ENCODE results near the gene ATF2. TPM values are rescaled to one million over a fixed set of nuclear protein-coding genes. Genes with fewer than 3 reads are reported as not detected.

Gene ATF2
- total RNA-seq, 1 donor from 2014 or later = 24.1 TPM

DNA sequence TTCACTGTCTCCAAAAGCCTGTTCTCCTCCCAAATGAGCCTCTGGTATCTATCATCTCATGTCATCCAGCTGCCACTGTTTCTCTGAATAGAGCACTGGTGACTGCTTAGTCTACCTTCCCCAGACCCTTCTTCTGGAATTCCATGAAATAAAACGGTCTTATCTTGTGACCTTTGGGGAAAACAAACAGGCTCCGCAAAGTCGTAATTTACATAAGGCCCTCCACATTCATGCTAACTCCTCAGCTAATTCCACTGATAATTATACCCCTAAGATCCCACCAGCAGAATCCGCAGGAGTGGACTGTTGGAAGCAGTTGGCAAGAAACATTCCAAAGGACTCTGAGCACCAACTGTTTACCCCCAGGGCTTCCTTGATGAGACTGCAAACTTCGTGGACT, 129.0 kb downstream of the ATF2 start:
- intact Hi-C loops (cut with micrococcal nuclease) = no loop called here
- DNase-seq = no peak
- no peak for ATAC-seq

DNA sequence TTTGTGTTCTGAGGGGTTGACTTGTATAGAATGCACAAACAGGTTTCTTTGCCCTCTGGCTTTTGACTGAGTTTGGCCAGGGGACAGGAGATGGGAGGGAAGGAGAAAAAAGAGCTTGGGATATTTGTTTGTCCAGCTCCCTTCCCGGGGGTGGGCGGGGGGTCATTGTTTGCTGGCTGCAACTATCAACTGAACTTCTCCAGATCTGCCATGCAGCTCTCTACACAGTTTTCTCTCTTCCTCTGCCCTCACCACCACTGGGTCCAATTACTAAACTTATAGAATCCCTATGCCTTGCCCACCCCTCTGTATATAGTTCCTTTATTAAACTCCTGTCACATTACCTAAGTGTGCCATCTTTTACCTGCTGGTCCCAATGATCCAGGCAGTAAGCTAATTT, 130.1 kb downstream of the ATF2 start:
- intact Hi-C loops (cut with micrococcal nuclease) = no loop called here
- no peak for DNase-seq
- no peak for ATAC-seq

DNA sequence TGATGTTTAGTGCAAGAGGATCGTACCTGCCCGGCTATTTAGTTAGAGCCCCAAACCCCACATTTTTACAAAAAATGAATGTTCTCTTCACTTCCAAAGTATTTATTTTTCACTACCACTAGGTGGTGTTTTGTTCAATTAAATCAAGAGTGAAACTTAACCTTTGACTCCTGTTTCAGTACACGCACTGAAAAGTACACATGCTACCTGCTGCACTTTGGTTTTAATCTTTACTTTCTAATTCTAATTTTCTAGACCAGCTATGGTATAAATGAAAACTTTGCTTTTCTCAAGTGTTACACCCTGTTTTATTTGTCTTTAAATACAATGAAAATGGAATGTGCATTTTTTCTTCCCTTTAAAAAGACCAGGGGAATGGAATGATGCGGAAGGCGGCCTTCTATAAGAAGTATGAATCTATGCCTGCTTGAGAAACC, 131.4 kb downstream of the ATF2 start:
- ATAC-seq (no peak), DNase-seq (no peak)
- intact Hi-C loops (cut with micrococcal nuclease) = no loop called here

DNA sequence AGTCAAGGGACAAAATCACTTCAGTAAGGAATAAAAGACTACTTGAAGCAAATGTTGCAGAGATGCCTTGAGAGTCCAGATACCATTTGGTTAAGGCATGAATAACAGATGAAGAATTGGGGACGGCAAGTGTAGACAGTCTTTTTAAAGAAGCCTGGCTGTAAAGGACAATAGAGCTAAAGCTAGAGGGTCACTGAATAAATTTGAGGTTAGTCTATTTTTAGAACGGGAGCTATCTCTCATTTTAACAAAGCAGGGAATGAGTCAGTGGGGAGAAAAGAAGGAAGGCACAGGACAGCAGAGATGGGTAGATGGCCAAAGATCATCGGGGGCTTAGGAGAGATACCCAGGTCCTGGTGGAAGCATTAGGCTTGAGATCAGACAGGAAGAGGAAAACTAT, 132.2 kb downstream of the ATF2 start:
- intact Hi-C loops (cut with micrococcal nuclease) = no loop called here
- DNase-seq = no peak
- ATAC-seq = no peak

DNA sequence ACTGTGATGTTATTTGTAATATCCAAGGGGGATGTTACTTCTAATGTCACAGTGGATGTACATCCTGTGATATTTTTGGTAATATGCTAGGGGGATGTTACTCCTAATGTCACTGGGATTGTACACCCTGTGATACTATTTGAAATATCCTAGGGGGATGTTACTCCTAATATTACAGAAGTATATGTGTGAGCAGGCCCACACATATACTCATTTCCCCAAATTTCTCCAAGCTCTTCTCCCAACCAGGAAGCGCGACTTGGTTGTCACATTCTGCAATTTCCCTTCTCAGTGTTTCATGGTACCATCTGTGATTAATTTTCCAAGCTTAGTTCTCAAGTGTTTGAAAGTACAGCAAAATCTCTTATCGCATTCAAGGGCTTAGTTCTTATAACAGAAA, 133.3 kb downstream of the ATF2 start:
- intact Hi-C loops (cut with micrococcal nuclease) = no loop called here
- no peak for DNase-seq
- no peak for ATAC-seq

DNA sequence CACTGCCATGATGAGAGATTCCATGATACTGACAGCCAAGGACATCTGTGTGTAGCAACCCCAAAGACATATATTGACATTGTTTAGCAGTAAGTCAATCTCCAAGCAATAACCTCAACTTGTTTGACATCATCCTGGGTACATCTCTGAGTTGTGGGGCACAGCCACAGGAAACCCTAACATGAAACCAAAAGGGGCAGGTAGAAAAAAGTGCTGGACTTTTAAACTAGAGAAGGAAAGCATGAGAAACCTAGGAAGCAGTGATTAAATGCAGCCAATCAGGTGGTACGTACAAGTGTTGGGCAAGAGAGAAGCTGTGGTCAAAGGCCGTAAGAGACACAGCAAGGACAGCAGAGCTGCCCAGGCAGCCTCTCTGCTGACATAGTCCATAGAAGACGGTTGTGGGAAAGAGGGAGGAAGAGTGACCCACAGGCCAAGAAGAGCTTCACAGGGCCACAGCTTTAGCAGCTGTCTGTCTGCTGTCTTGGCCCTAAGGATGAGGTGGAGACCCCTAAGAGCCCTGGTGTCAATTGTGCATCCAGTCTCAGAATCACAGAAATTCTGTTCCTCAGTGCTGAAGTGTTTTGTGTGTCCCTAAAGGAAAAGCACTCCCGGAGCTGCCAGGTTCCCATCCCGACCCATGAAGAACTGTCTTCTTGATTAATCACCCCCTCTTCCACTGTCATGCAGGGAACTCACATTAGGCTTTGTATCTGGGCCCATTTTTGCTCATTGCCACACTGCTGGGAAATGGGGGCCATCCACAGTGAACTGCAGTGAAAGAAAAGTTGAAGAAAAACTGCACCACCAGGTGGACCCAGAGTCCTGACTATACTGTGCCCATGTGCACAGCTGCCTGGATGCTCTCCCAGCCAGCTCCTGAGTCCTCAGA, 137.4 kb downstream of the ATF2 start:
- peak; percentile 69 for ATAC-seq
- intact Hi-C loops (cut with micrococcal nuclease) = no loop called here
- DNase-seq = peak; percentile 33

DNA sequence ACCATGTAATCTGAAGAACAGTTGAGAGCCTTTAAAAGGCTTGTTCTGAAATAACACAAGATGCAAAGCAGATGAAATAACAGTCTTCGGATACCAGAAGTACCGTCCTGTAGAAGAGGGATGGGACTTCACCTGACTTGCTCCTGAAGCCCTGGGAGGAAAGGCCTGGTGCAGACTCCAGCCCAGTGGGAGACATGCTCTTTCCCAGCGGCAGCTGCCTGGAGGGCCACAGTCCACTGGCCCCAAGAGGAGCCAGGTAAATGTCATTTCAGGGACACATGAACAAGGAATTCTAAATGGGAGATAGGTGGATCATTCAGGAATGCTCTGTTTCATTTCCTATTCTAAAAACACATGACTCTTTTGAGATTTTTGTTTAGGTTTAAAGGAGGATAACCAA, 140.2 kb downstream of the ATF2 start:
- intact Hi-C loops (cut with micrococcal nuclease) = no loop called here
- no peak for DNase-seq
- ATAC-seq = no peak

DNA sequence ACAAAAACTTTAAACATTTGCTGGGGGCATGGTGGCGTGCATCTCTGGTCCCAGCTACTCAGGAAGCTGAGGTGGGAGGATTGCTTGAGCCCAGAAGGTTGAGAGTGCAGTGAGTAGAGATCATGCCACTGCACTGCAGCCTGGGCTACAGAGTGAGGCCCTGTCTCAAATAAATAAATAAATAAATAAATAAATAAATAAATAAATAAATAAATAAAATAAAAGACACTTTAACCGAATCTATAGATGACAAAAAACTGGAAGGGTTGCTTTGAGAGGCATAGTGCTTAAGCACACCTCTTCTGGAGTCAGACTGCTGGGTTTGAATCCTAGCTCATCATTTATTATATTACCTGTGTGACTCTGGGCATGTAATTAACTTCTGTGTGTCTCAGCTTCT, 141.6 kb downstream of the ATF2 start:
- intact Hi-C loops (cut with micrococcal nuclease) = no loop called here
- ATAC-seq (no peak), DNase-seq (no peak)

DNA sequence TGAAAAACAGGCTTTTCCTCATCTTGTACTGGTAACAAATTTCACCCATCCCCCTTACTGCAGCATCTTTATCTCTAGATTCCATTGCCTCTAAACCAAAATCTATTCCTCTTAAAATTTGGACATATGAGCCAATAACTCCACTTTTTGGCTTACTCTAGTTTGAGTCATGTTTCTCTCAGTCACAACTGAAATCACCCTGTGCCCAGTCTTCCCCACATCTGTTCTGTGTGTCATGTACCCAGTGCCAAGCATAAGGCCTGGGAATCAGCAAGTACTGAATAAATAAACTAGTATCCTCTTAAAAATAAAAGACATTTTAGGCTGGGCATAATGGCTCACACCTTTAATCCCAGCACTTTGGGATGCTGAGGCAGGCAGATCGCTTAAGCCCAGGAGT, 142.1 kb downstream of the ATF2 start:
- intact Hi-C loops (cut with micrococcal nuclease) = no loop called here
- ATAC-seq (no peak), DNase-seq (no peak)

DNA sequence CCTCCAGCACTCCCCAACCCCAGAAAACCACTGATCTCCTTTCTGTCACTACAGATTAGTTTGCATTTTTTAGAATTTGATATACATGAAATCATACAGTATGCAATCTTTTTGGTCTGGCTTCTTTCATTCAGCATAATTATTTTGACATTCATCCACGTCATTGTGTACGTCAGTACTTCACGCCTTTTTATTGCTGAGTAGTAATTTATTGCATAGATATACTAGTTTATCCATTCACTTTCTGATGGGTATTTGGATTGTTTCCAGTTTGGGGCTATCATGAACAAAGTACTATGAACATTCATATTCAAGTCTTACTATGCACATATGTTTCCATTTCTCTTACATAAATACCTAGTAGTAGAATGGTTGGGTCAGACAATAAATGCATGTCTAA, 142.8 kb downstream of the ATF2 start:
- DNase-seq = no peak
- intact Hi-C loops (cut with micrococcal nuclease) = no loop called here
- no peak for ATAC-seq

DNA sequence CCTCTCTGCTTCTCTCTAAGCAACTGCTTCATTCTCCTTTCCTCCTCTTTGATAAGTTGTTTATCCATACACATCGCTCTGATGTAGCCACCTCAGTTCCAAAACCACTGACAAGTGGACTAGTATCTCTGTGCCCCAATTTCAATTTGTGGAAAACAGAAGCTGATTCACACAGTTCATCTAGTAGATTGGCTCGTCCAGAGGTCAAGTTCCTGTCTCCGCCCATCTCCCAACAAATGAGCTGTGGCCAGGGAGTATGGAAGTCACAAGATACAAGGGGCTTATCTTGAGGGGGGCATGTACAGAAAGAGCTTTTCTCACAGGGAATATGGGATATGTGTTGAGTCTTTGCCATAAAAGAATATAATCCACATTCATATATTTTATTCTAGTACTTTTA, 145.1 kb downstream of the ATF2 start:
- no peak for ATAC-seq
- intact Hi-C loops (cut with micrococcal nuclease) = no loop called here
- no peak for DNase-seq

Small RNA genes within 50 kb of the gene (microRNA-seq; reads per million reads assigned to microRNA genes)
- gene MIR933 (ENCODE audit: borderline number of aligned reads) = not detected

Other genes with a start within 250 kb of the ATF2 start
- 16.6 TPM for gene CHN1, start 162.8 kb downstream of the ATF2 start, total RNA-seq
- gene ATP5MC3, start 13.5 kb upstream of the ATF2 start, total RNA-seq = 1,234 TPM

Measured in left ventricle myocardium superior (tissue), 1 donor.